Measurements from ENCODE around the gene CELF5.

CELF5 gene

GRCh38 chr19:3281026-3281425 lies 56.6 kb downstream of the CELF5 start:
- no peak for TF ChIP-seq YY1 (IDR thresholded peaks at IDR 0.05; ENCODE audit: low read depth)
- TF ChIP-seq EGR1 (IDR thresholded peaks at IDR 0.05), result no peak
- no peak for TF ChIP-seq REST (IDR thresholded peaks at IDR 0.05; ENCODE audit: low read depth)
- no peak for TF ChIP-seq ZBTB7A (IDR thresholded peaks at IDR 0.05; ENCODE audit: low read depth)
- no peak for TF ChIP-seq MAX (IDR thresholded peaks at IDR 0.05)
- TF ChIP-seq TAF1 (IDR thresholded peaks at IDR 0.05; ENCODE audit: low read depth), result no peak
- no peak for TF ChIP-seq RAD21 (IDR thresholded peaks at IDR 0.05; ENCODE audit: low read depth)
- no peak for TF ChIP-seq CEBPB (IDR thresholded peaks at IDR 0.05)
- TF ChIP-seq FOXM1 (IDR thresholded peaks at IDR 0.05; ENCODE audit: borderline replicate concordance, low read depth), result no peak

GRCh38 chr19:3282155-3282554 lies 57.7 kb downstream of the CELF5 start:
- TF ChIP-seq EP300 (IDR thresholded peaks at IDR 0.05; ENCODE audit: borderline replicate concordance), result no peak
- TF ChIP-seq CEBPB (IDR thresholded peaks at IDR 0.05), result no peak
- no peak for TF ChIP-seq REST (IDR thresholded peaks at IDR 0.05; ENCODE audit: low read depth)
- TF ChIP-seq USF1 (IDR thresholded peaks at IDR 0.05), result no peak
- TF ChIP-seq CREB1 (IDR thresholded peaks at IDR 0.05; ENCODE audit: low read depth), result no peak
- TF ChIP-seq RAD21 (IDR thresholded peaks at IDR 0.05; ENCODE audit: low read depth), result no peak
- no peak for TF ChIP-seq FOXM1 (IDR thresholded peaks at IDR 0.05; ENCODE audit: borderline replicate concordance, low read depth)
- TF ChIP-seq TAF1 (IDR thresholded peaks at IDR 0.05; ENCODE audit: low read depth), result no peak
- TF ChIP-seq ZBTB7A (IDR thresholded peaks at IDR 0.05; ENCODE audit: low read depth), result no peak
- TF ChIP-seq NFIC (IDR thresholded peaks at IDR 0.05), result no peak
- no peak for TF ChIP-seq YY1 (IDR thresholded peaks at IDR 0.05; ENCODE audit: low read depth)
- no peak for TF ChIP-seq EGR1 (IDR thresholded peaks at IDR 0.05)
- TF ChIP-seq TEAD4 (IDR thresholded peaks at IDR 0.05), result no peak
- no peak for TF ChIP-seq TCF12 (IDR thresholded peaks at IDR 0.05; ENCODE audit: low read depth)
- TF ChIP-seq MAX (IDR thresholded peaks at IDR 0.05), result no peak

- TF ChIP-seq CREB1 (IDR thresholded peaks at IDR 0.05; ENCODE audit: low read depth), result no peak
- no peak for TF ChIP-seq EP300 (IDR thresholded peaks at IDR 0.05; ENCODE audit: borderline replicate concordance)
- no peak for TF ChIP-seq EGR1 (IDR thresholded peaks at IDR 0.05)
- no peak for TF ChIP-seq REST (IDR thresholded peaks at IDR 0.05; ENCODE audit: low read depth)
- no peak for TF ChIP-seq MAX (IDR thresholded peaks at IDR 0.05)
- no peak for TF ChIP-seq YY1 (IDR thresholded peaks at IDR 0.05; ENCODE audit: low read depth)
- no peak for TF ChIP-seq NFIC (IDR thresholded peaks at IDR 0.05)
- no peak for TF ChIP-seq RAD21 (IDR thresholded peaks at IDR 0.05; ENCODE audit: low read depth)
- TF ChIP-seq ZBTB7A (IDR thresholded peaks at IDR 0.05; ENCODE audit: low read depth), result no peak
- no peak for TF ChIP-seq TEAD4 (IDR thresholded peaks at IDR 0.05)
Measured at GRCh38 chr19:3282564-3282963, 58.1 kb downstream of the CELF5 start.

GRCh38 chr19:3283246-3283751 lies 58.8 kb downstream of the CELF5 start:
- no peak for TF ChIP-seq TEAD4 (IDR thresholded peaks at IDR 0.05)
- no peak for TF ChIP-seq RAD21 (IDR thresholded peaks at IDR 0.05; ENCODE audit: low read depth)

- TF ChIP-seq YY1 (IDR thresholded peaks at IDR 0.05; ENCODE audit: low read depth), result no peak
- no peak for TF ChIP-seq TCF12 (IDR thresholded peaks at IDR 0.05; ENCODE audit: low read depth)
- TF ChIP-seq EP300 (IDR thresholded peaks at IDR 0.05; ENCODE audit: borderline replicate concordance), result no peak
- no peak for TF ChIP-seq NFIC (IDR thresholded peaks at IDR 0.05)
Measured at GRCh38 chr19:3283886-3284657, 59.6 kb downstream of the CELF5 start.

Measured in Ishikawa (cell line).